RKO (cell line): ENCODE measurements around the gene TRAM1L1.

ENCODE experiments used
- DNase-seq: peaks from one replicate; pipeline ENCODE4 v3.0.0-alpha.2; 2016; ENCODE audit warnings: low spot score

Gene TRAM1L1

GRCh38 chr4:117084866-117085701 lies at the start of gene TRAM1L1:
Gene TRAM1L1 (minus strand): TSS chr4:117085576. CDS start chr4:117085393, 183 bp downstream.
- DNase-seq, result no peak

- peak; percentile 92 for DNase-seq
Measured at GRCh38 chr4:117134386-117134785, 49.0 kb upstream of the TRAM1L1 start.

GRCh38 chr4:117096886-117097285 lies 11.5 kb upstream of the TRAM1L1 start:
- no peak for DNase-seq

- DNase-seq, result no peak
Measured at GRCh38 chr4:117096462-117096861, 11.1 kb upstream of the TRAM1L1 start.

- DNase-seq, result no peak
Measured at GRCh38 chr4:117093571-117093970, 8.2 kb upstream of the TRAM1L1 start.

GRCh38 chr4:117077760-117078159 lies 7.6 kb downstream of the TRAM1L1 start:
- DNase-seq, result no peak

GRCh38 chr4:117068120-117068519 lies 17.3 kb downstream of the TRAM1L1 start:
- no peak for DNase-seq

- peak; percentile 3 for DNase-seq
Measured at GRCh38 chr4:117063961-117064696, 21.2 kb downstream of the TRAM1L1 start.

GRCh38 chr4:117042962-117043361 lies 42.4 kb downstream of the TRAM1L1 start:
- DNase-seq, result no peak
